Osteoblast (primary cell): Measurements from ENCODE around the gene SQSTM1. TPM values are rescaled to one million over a fixed set of nuclear protein-coding genes. Genes with fewer than 3 reads are reported as not detected.

Experiments used
- DNase-seq: peaks from one replicate; pipeline ENCODE4 v3.0.0; 2011; ENCODE audit warnings: low spot score, mixed read lengths; ENCODE audit not compliant: insufficient read length; ENCODE audit errors: missing footprints
- H2AFZ ChIP-seq: 2 replicates; pipeline ENCODE4 v1.6.0; 2011; ENCODE audit warnings: mild to moderate bottlenecking, low read length
- H3K27ac ChIP-seq: 2 replicates; pipeline ENCODE4 v1.5.1; 2011; ENCODE audit warnings: mild to moderate bottlenecking, low read depth, low read length, moderate library complexity
- H3K27me3 ChIP-seq: 2 replicates; pipeline ENCODE4 v1.6.0; 2012; ENCODE audit warnings: mild to moderate bottlenecking, control low read depth, inconsistent platforms, low read length, moderate library complexity; ENCODE audit not compliant: insufficient read depth
- H3K36me3 ChIP-seq: 2 replicates; pipeline ENCODE4 v1.5.1; 2011; ENCODE audit warnings: mild to moderate bottlenecking, low read length, control low read depth, moderate library complexity; ENCODE audit not compliant: insufficient read depth
- H3K4me1 ChIP-seq: 2 replicates; pipeline ENCODE4 v1.5.1; 2011; ENCODE audit warnings: mild to moderate bottlenecking, low read length, control low read depth, moderate library complexity; ENCODE audit not compliant: insufficient read depth
- H3K4me2 ChIP-seq: 2 replicates; pipeline ENCODE4 v1.6.0; 2011; ENCODE audit warnings: mild to moderate bottlenecking, low read length; ENCODE audit not compliant: insufficient read depth
- H3K4me3 ChIP-seq: fragments of 200-600 bp; sonication (generic); 3 replicates; pipeline ENCODE4 v1.5.1; 2012; ENCODE audit warnings: mild to moderate bottlenecking, low read length, inconsistent platforms; ENCODE audit not compliant: insufficient read depth
- H3K79me2 ChIP-seq: 2 replicates; pipeline ENCODE4 v1.6.0; 2012; ENCODE audit warnings: mild to moderate bottlenecking, low read length, control low read depth, inconsistent platforms; ENCODE audit not compliant: insufficient read depth
- H3K9me3 ChIP-seq: 2 replicates; pipeline ENCODE4 v1.5.1; 2011; ENCODE audit warnings: low read depth, low read length, control low read depth
- H4K20me1 ChIP-seq: 2 replicates; pipeline ENCODE4 v1.6.0; 2012; ENCODE audit warnings: mild to moderate bottlenecking, low read length, control low read depth; ENCODE audit not compliant: insufficient read depth
- CTCF ChIP-seq: IDR thresholded peaks from 2 replicates; pipeline ENCODE4 v1.5.1; 2011; ENCODE audit warnings: mild to moderate bottlenecking, low read depth, low read length, moderate library complexity; ENCODE audit errors: extremely low read depth
- total RNA-seq: library from RNA; depleted of rRNA; stranded (reverse); fragments of >200 nt; gene quantifications from 2 replicates; pipeline ENCODE4 v1.2.3, GENCODE V29; 2012

SQSTM1 gene
- total RNA-seq, 1 donor: 992 TPM

GRCh38 chr5:179802950-179803562, 17.6 kb upstream of the SQSTM1 start:
- peaks cover 45% of the 10 kb centered on the region for H3K79me2 ChIP-seq
- H3K4me2 ChIP-seq: no peak overlapping the region
- peaks cover 37% of the 10 kb centered on the region for H4K20me1 ChIP-seq
- H3K27ac ChIP-seq: no peak overlapping the region
- H3K4me1 ChIP-seq: peaks cover 28% of the 10 kb centered on the region
- TF ChIP-seq CTCF: no peak
- no peaks in the 10 kb centered on the region for H3K27me3 ChIP-seq
- H3K4me3 ChIP-seq: no peak overlapping the region
- H3K36me3 ChIP-seq: peaks cover 29% of the 10 kb centered on the region
- no peaks in the 10 kb centered on the region for H3K9me3 ChIP-seq
- H2AFZ ChIP-seq: no peak overlapping the region
- DNase-seq: peak; percentile 86

- no peak overlapping the region for H2AFZ ChIP-seq
- H3K79me2 ChIP-seq: peaks cover 45% of the 10 kb centered on the region
- peak; percentile 95 for DNase-seq
- no peaks in the 10 kb centered on the region for H3K27me3 ChIP-seq
- H3K4me1 ChIP-seq: peaks cover 28% of the 10 kb centered on the region
- H3K4me3 ChIP-seq: peak overlapping the region; percentile 22
- peak overlapping the region; percentile 33 for H3K4me2 ChIP-seq
- H3K9me3 ChIP-seq: no peaks in the 10 kb centered on the region
- no peak for TF ChIP-seq CTCF
- H3K27ac ChIP-seq: no peak overlapping the region
- H3K36me3 ChIP-seq: peaks cover 20% of the 10 kb centered on the region
- H4K20me1 ChIP-seq: peaks cover 37% of the 10 kb centered on the region
Observed at GRCh38 chr5:179803651-179804554, 16.8 kb upstream of the SQSTM1 start.

- Histone ChIP-seq H3K4me2 (peak overlapping the region; percentile 86), H3K4me3 (peak overlapping the region; percentile 80)
- no peak for TF ChIP-seq CTCF
Observed at GRCh38 chr5:179804555-179804947, 16.2 kb upstream of the SQSTM1 start.

GRCh38 chr5:179805070-179805528, 15.6 kb upstream of the SQSTM1 start:
- no peak overlapping the region for H2AFZ ChIP-seq
- peak overlapping the region; percentile 86 for H3K4me2 ChIP-seq
- DNase-seq: peak; percentile 92
- peaks cover 28% of the 10 kb centered on the region for H3K4me1 ChIP-seq
- peaks cover 37% of the 10 kb centered on the region for H4K20me1 ChIP-seq
- TF ChIP-seq CTCF: no peak
- H3K79me2 ChIP-seq: peaks cover 45% of the 10 kb centered on the region
- H3K4me3 ChIP-seq: peak overlapping the region; percentile 80
- peak overlapping the region; percentile 45 for H3K27ac ChIP-seq
- no peaks in the 10 kb centered on the region for H3K9me3 ChIP-seq
- peaks cover 8% of the 10 kb centered on the region for H3K36me3 ChIP-seq
- no peaks in the 10 kb centered on the region for H3K27me3 ChIP-seq

More at GRCh38 chr5:179804555-179804947, 16.2 kb upstream of the SQSTM1 start:
- Histone ChIP-seq H3K27me3 (no peaks in the 10 kb centered on the region), H4K20me1 (peaks cover 37% of the 10 kb centered on the region), H3K36me3 (peaks cover 14% of the 10 kb centered on the region), H3K4me1 (peaks cover 28% of the 10 kb centered on the region), H3K27ac (peak overlapping the region; percentile 45), H3K9me3 (no peaks in the 10 kb centered on the region), H3K79me2 (peaks cover 45% of the 10 kb centered on the region), H2AFZ (no peak overlapping the region)
- DNase-seq: no peak
